IMR-90 (cell line): Measurements from ENCODE around the gene ADAMTSL5.

ENCODE experiments used
- CHD1 ChIP-seq: IDR thresholded peaks from 2 replicates; pipeline ENCODE4 v1.6.1; 2012; ENCODE audit warnings: low read depth, low read length, improper control_type of control experiment
- ELK1 ChIP-seq: fragments of 150-350 bp; IDR thresholded peaks from 2 replicates; pipeline ENCODE4 v1.6.1; 2016; ENCODE audit warnings: low read depth, mild to moderate bottlenecking, low read length, moderate library complexity, borderline replicate concordance
- MAFK ChIP-seq: IDR thresholded peaks from 2 replicates; pipeline ENCODE4 v1.6.1; 2012; ENCODE audit warnings: low read depth, low read length, improper control_type of control experiment
- NFE2L2 ChIP-seq: fragments of 150-350 bp; IDR thresholded peaks from 2 replicates; pipeline ENCODE4 v1.6.1; 2016; ENCODE audit warnings: low read depth, mild to moderate bottlenecking, low read length
- POLR2A ChIP-seq: IDR thresholded peaks from 2 replicates; pipeline ENCODE4 v1.6.1; 2012; ENCODE audit warnings: mild to moderate bottlenecking, low read depth, low read length
- RAD21 ChIP-seq: IDR thresholded peaks from 2 replicates; pipeline ENCODE4 v1.6.1; 2012; ENCODE audit warnings: low read length, improper control_type of control experiment
- RCOR1 ChIP-seq: IDR thresholded peaks from 2 replicates; pipeline ENCODE4 v1.6.1; 2012; ENCODE audit warnings: mild to moderate bottlenecking, low read length, improper control_type of control experiment; ENCODE audit not compliant: insufficient replicate concordance
- RFX5 ChIP-seq: IDR thresholded peaks from 2 replicates; pipeline ENCODE4 v1.8.0; 2012; ENCODE audit warnings: low read depth, mild to moderate bottlenecking, low read length, moderate library complexity
- SMC3 ChIP-seq: fragments of 150-350 bp; IDR thresholded peaks from 2 replicates; pipeline ENCODE4 v1.6.1; 2016; ENCODE audit warnings: low read depth, mild to moderate bottlenecking, antibody characterized with exemption, low read length, moderate library complexity
- TF ChIP-seq, protein P1 (sequence below): conservative IDR thresholded peaks from 2 replicates; pipeline ENCODE4 v1.5.1; 2012; ENCODE audit warnings: mild to moderate bottlenecking, low read depth, low read length, improper control_type of control experiment
- TF ChIP-seq, protein P2 (sequence below): fragments of 150-350 bp; IDR thresholded peaks from 2 replicates; pipeline ENCODE4 v1.6.1; 2017; ENCODE audit warnings: mild to moderate bottlenecking, antibody characterized with exemption, low read length, low read depth

DNA sequence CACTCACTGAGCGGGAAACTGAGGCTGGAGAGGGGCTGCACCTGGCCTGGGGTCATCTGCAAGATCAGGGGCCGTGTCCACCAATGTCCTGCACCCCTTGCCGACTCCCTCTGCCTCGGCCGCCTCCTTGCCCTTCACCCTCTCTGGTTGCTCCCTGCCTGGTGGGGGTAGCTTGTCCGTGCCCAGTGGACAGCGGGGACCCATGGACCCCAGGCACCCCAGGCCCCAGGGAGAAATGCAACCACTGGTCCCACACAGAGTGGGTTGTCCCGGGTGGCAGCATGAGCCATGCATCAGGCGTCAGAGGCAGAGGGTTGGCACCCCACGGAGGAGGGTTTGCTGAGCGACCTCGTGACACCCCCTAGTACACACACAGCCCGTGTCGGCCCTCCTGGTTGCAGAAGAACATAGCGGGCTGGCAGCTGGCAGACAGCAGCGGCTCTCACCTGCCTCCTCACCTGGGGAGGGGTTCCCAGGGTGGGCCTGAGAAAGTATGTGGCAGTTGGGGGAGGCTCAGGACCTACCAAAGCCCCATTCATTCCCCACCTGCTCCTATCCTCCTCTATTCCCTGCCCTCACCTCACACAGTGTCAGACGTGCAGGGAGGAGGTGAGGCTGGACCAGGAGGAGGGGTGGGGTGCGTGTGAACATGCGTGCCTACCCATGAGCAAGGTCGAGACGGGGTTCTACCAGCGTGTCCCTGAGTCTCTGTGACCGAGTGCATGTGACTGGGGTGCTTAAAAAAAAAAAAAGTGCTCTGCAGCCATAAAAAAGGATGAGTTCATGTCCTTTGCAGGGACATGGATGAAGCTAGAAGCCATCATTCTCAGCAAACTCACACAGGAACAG is 8.7 kb downstream of the ADAMTSL5 start:
- TF ChIP-seq SMC3 (no peak), POLR2A (no peak), RAD21 (no peak), RCOR1 (no peak), MAFK (no peak), ELK1 (no peak), RFX5 (no peak), NFE2L2 (no peak), CHD1 (no peak)
- TF ChIP-seq, protein P1, sequence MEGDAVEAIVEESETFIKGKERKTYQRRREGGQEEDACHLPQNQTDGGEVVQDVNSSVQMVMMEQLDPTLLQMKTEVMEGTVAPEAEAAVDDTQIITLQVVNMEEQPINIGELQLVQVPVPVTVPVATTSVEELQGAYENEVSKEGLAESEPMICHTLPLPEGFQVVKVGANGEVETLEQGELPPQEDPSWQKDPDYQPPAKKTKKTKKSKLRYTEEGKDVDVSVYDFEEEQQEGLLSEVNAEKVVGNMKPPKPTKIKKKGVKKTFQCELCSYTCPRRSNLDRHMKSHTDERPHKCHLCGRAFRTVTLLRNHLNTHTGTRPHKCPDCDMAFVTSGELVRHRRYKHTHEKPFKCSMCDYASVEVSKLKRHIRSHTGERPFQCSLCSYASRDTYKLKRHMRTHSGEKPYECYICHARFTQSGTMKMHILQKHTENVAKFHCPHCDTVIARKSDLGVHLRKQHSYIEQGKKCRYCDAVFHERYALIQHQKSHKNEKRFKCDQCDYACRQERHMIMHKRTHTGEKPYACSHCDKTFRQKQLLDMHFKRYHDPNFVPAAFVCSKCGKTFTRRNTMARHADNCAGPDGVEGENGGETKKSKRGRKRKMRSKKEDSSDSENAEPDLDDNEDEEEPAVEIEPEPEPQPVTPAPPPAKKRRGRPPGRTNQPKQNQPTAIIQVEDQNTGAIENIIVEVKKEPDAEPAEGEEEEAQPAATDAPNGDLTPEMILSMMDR = no peak
- TF ChIP-seq, protein P2, sequence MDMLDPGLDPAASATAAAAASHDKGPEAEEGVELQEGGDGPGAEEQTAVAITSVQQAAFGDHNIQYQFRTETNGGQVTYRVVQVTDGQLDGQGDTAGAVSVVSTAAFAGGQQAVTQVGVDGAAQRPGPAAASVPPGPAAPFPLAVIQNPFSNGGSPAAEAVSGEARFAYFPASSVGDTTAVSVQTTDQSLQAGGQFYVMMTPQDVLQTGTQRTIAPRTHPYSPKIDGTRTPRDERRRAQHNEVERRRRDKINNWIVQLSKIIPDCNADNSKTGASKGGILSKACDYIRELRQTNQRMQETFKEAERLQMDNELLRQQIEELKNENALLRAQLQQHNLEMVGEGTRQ = no peak
